Effector CD4-positive, alpha-beta T cell (primary cell): ENCODE measurements around the gene CCDC74A.
"Not testable (repeated sequence)": the region's sequence is repeated elsewhere in the genome, so short reads cannot be mapped to it uniquely, and the experiment has no call there.

ENCODE experiments used
- DNase-seq: peaks from one replicate; pipeline ENCODE4 v3.0.0-alpha.2; 2020

Gene CCDC74A

DNA sequence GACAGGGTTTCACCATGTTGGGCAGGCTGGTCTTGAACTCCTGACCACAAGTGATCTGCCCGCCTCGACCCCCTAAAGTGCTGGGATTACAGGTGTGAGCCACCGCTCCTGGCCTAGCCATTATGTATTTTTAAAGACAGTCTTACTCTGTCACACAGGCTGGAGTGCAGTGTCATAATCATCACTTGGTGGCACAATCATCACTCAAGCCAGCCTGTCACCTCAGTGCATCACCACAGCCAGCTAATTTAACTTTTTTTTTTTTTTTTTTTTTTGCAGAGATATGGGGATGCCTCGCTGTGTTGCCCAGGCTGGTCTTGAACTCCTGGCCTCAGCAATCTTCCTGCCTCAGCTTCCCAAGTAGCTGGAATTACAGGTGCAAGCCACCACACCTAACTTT is 24.1 kb upstream of the CCDC74A start:
- not testable (repeated sequence) for DNase-seq

DNA sequence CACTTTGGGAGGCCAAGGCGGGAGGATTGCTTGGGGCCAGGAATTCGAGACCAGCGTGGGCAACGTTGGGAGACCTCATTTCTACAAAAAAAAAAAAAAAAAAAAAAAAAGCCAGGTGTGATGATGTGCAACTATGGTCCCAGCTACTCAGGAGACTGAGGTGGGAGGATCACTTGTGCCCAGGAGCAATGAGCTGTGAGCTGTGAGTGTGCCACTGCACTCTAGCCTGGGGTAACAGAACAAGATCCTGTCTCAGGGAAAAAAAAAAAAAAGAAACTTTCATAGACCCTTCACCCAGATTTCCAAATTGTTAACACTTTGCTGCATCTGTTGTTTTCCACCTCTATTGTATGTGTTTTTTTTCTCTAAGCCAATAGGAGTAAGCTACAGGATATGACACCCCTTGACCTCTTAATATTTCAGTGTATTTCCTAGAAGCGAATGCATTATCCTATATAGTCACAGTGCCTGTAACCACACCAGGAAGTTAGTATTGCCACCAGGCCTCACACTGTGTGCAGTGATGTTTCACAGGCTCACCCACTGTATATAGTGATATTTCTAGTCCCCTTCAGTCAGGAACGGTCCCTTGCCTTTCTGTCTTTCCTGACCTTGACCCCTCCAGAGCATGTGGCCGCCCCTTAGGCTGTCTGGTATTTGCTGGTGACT is 23.5 kb upstream of the CCDC74A start:
- DNase-seq, result not testable (repeated sequence)

DNA sequence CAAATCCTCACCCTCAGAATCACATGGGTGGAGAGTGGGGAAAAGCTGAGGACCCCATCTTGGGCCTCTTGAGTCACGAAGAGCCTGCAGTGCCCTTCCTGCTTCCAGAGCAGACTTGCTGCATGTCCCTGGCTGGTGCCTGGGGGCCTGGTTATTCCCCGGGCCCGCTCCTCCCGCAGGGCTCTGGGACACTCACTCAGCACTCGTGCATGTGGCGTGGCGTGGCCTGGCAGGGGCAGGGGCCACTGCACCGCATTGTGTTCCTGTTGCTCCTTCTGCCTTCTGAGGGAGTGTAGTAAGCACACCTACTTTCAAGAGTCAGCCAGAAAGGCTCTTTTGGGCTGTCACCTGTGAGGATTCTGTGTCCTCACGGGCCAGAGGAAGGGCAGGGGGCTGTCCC is 18.1 kb upstream of the CCDC74A start:
- DNase-seq, result no peak

DNA sequence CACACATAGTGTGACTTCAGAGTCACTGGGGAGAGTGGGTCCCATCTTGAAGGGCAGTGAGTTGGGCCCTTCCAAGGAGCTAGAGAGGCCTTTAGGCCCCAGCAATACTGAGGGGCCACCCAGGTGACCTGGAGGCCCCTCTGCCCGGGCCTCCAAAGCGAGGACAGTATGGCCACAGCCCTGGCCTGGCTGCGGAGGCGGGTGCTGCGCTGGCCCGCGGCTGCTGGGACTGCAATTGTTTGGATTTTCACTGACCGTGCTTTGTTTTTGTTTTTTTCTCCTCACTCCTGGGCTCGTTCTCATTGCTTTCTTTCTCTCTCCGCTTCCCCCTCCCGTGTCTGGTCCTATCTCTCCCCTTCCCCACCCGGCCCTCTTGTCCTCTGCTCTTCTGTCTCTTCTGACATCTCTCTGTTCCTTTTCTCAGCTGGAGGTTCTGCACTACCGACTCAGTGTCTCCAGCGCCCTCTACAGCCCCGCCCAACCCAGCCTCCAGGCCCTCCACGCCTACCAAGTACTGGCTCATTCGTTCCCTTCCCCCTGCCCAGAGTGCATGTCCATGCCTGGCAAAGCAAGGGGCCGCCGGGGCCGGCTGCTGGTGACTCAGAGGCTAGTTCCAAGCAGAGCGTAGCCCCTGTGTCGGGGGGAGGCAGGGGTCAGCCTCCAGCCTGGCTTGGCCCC is 16.3 kb upstream of the CCDC74A start:
- not testable (repeated sequence) for DNase-seq

DNA sequence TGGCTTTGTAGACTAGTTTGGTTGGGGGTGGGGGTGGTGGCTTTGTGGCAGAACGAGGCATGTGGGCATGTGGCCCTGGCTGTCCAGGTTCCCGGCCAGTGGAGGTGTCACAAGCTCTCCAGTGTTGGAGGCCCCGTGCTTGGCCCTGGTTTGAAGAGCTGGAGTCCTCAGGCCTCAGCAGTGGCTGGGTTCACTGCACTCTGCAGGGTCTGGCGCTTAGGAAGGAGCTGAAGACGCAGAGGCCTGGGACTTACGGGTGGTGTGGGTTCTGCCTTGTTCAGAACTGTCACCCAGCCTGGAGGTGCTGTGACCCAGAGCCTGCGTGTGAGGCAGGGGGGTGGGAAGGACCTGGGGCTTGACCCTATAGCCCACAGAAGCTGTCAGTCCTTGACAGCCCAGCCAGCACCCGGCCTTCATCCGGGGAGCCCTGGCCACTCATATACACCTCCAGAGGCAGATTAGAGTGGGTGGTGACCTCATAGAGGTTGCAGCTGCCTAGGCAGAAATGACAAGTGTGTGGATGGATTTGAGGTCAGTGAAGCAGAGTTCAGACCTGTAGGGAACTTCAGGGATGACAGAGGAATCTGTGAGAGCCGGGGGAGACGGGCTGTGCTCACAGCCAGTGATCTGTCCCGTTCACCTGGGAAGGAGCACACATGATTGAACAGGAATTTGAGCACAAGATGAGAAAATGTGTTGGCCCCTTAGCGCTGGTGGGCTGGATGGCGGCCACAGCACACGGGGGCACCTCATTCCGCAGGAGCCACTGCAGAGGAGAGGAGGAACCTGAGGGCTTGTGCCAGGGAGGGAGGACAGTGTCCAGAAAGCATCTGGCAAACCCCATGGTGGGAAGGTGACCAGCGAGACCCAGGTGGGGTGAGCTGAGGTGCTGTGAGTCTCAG is 15.5 kb upstream of the CCDC74A start:
- DNase-seq, result not testable (repeated sequence)

DNA sequence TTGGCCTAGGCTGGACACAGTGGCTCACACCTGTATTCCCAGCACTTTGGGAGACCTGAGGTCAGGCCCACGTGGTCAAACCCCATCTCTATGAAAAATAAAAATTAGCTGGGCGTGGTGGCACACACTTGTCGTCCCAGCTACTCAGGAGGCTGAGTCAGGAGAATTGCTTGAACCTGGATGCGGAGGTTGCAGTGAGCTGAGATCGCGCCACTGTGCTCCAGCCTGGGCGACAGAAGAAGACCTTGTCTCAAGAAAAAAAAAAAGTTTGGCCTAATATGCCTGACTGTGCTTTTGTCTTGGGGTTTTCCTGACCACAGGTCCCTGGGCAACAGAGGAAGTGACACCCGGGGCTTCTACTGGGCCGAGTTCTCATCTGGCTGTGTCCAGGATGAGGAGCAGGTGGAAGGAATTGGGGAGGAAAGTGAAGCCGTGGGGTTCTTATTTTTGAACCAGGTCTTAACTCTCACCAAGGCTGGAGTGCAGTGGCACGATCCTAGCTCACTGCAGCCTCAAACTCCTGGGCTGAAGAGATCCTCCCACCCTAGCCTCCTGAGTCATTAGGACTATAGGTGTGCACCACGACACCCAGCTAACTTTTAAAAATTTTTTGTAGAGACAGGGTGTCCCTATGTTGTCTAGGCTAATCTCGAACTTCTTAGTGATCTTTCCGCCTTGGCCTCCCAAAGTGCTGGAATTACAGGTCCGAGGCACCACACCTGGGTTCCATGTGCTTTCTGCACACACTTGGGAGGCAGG is 13.1 kb upstream of the CCDC74A start:
- DNase-seq, result not testable (repeated sequence)

DNA sequence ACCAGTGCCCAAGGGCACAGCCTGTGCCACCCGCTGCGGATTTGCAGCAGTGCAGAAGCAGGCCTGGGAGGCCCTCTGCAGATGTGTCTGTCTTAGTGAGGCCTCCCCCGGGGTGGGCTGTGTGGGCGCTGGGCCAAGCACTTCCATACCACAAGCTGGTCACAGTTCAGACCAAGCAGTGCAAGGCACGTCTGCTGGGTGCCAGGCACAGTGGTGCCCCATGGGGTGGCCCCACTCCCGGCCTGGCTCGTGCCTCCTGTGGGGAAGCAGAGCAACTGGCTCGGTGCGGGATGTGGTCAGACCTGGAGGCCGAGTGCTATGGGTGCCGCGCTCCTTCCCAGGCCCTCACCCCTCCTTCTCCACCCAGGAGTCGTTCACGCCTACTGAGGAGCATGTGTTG is 12.5 kb upstream of the CCDC74A start:
- not testable (repeated sequence) for DNase-seq

DNA sequence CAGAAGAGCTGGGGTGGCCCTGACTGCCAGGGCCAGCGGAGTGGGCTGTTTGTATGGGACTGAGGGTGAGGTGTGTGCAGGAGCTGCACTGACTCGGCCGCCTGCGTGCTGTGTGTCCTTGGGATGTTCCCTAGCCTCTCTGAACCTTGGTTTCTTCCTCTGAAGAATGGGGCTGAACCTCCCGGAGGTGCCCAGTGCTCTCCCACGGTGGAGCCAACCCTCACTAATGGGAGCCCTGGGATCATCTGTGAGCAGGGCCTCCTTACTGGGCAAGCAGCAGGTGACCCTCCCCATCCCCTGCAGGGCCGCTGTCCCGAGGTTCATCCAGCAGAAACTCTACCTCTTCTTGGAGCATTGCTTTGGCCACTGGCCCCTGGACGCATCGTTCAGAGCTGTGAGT is 11.7 kb upstream of the CCDC74A start:
- DNase-seq, result no peak

DNA sequence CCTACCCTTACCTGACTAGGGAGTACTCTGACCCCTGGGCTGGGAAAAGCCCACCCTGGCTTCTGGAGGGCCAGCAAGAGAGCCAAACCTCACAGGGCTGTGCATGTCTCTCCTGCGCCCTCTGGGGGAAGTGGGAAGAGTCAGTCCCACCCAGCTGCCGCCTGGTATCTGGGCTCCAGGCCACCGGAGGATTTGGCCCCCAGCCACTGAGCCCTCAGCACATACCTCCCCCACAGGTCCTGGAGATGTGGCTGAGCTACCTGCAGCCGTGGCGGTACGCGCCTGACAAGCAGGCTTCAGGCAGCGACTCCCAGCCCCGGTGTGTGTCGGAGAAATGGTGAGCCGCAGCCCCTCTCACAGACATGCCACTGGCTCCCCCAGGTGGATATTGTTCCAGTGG is 11.1 kb upstream of the CCDC74A start:
- DNase-seq, result not testable (repeated sequence)

DNA sequence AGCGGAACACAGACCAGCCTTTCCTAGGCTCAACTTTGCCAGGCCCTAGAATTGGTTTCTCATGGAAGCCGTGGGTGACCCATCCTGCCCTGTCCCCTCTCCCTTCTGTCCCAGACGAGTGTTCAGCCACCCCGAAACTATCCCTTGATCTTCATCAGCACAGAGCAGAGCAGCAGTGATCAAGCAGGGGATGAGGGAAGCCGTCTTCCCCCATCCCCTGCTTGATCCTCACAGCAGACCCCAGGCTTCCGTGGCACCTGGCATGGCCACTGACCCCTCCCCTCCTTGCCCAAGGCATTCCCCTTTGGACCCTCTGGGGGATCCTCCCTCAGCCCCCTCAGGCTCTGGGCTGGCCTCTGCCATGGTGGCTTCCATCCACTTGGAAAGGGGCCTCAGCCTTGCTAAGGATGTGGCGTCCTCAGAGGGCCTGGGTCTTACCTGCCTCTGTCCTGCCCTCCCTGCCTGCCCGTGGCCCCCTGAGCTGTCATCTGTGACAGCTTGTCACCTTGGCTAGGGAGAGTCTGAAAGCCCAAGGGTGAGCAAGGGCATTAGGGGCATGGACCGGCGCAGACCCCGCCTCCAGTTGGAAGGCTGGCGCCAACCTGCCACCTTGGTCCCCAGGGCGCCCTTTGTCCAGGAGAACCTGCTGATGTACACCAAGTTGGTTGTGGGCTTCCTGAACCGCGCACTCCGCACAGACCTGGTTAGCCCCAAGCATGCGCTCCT is 10.4 kb upstream of the CCDC74A start:
- DNase-seq, result no peak

DNA sequence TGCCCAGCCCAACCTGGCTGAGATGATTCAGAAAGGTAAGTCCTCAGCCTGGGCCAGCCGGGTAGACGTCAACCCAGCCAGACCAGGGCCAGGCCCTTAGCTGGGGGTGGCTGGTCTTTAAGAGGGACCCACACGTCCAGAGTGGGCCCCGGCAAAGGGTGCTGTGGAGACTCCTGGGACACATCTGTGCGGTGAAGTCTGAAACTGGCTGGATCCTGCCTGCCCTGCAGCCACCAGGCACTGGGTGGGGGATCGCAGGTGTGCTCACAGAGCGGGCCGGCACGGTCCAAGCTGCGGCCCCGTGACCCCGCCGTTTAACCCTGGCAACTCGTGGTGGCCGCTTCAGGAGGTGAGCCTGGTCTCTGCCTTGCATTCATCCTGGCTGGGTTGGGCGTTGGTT is 9.8 kb upstream of the CCDC74A start:
- not testable (repeated sequence) for DNase-seq

DNA sequence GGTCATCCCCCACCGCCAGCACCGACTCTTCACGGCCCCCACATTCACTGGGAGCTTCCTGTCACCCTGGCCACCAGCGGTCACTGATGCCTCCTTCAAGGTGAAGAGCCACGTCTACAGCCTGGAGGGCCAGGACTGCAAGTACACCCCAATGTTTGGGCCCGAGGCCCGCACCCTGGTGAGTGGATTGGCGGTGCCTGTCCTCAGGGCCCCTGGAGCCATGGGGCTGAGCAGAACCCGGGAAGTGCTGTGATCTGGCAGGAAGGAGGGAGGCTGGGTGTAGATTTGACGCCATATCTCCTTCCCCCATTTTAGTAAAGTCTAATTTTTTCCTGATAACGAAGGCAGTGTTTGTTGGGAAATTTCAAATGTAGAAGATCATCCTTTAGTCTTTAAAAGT is 9.2 kb upstream of the CCDC74A start:
- not testable (repeated sequence) for DNase-seq

DNA sequence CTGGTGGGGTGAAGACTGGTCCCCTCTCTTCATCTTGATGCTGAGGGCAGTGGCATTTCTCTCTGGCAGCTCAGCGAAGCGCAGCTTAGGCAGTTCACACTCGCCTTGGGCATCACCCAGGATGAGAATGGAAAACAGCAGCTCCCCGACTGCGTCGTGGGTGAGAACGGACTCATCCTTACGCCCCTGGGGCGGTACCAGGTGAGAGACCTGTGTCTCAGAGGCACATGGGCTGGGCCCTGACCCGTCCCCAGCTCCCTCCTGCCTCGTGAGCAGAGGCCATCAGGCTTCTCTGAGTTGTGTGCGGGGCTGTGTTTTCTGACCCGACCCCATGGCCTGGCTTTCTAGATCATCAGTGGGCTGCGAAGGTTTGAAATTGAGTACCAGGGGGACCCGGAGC is 8.2 kb upstream of the CCDC74A start:
- no peak for DNase-seq

DNA sequence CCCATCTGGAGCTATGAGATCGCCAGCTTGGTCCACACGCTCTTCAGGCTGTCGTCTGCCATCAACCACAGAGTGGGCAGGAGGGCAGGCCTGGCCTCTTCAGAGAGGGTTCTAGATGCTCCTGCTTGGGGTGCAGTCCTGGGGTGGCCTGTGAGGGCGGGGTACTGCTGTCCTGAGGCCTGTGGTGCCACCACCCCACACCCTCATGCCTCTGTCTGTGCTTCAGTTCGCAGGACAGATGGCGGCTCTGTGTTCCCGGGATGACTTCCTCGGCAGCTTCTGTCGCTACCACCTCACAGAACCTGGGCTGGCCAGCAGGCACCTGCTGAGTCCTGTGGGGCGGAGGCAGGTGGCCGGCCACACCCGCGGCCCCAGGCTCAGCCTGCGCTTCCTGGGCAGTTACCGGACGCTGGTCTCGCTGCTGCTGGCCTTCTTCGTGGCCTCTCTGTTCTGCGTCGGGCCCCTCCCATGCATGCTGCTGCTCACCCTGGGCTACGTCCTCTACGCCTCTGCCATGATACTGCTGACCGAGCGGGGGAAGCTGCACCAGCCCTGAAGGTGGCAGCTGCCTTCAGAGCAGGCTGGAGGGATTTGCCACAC is 7.7 kb upstream of the CCDC74A start:
- not testable (repeated sequence) for DNase-seq

DNA sequence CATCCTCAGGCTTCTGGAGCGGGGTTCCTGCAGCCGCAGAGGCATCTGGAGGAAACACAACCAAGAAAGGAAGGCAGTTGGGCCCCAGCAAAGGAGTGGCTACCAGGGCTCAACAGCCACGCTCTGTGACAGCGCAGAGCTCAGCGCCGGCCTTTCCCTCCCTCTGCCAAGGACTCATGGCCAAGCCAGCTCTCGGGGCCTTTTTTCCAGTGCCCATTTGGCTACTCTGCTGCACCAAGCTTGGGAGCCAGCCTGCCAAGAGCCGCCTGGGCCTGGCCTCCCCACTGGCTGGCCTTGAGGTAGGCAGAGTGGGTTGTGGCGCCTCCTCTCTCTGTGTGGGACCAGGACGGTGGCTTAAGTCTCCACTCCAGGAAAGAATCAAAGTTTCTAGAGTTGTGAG is 7.2 kb upstream of the CCDC74A start:
- no peak for DNase-seq

DNA sequence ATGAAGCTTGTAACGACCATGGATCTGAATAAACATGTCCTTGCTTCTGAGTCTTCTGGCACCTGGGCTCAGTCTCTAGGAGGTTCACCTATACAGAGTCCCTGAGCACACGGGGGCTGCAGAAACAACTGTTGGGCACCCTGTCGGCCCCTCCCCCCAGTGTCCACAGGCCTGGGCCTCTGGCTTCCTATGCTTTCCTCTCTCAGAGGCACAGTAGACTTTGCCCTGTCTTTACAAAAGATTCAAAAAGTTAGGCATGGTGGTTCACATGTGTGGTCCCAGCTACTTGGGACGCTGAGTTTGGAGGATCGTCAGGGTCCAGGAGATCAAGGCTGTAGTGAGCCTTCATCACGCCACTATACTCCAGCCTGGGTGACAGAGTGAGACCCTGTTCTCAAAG is 6.2 kb upstream of the CCDC74A start:
- DNase-seq, result not testable (repeated sequence)

DNA sequence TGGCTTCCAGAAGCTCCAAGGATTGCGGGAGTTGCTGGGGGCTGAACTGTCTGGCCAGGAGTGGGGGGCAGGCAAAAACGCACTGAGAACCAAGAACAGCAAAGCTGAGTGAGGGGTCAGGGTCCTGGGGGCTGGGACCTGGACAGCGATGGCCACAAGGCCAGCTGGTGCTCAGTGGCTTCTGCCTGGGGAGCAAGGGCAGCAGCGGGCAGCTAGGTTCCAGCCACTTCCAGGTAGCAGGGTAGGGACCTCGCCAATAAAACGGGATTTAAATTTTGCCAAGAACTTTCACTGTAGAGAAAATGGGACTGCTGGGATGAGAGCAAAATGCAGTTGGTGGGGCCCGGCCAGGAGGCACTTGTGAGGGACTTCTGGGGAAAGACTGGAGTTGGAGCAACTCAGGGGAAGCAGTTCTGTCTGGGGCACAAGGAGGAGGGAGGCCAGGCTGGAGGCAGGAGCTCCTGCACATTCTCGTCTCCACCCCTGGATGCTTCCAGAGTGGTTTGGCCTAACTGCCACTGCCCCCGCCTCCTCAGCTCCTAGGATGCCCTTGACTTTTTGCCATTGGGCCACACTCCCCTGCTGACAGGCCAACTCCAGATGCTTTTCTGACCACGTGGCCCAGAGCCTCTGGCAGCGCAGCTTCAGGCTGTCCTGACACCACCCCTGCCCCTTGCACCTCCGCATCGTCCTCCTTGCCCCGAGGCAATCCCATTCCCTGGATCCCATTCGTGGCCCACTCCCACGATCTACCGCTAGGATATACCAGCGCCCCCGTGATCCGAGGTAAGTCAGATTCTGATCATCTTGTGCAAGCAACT is 5.5 kb upstream of the CCDC74A start:
- DNase-seq, result no peak

DNA sequence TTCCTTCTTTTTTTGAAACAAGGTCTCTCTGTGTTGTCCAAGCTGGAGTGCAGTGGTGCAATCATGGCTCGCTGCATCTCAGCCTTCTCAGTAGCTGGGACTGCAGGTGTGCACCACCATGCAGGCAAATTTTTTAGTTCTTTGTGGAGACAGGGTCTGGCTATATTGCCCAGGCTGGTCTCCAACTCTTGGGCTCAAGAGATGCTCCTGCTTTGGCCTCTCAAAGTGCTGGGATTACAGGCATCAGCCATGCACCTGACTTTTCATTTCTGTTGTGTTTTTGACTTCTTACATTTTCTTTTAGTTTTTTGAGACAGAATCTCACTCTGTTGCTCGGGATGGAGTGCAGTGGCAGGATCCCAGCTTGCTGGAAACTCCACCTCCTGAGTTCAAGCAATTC is 2.4 kb upstream of the CCDC74A start:
- DNase-seq, result not testable (repeated sequence)

DNA sequence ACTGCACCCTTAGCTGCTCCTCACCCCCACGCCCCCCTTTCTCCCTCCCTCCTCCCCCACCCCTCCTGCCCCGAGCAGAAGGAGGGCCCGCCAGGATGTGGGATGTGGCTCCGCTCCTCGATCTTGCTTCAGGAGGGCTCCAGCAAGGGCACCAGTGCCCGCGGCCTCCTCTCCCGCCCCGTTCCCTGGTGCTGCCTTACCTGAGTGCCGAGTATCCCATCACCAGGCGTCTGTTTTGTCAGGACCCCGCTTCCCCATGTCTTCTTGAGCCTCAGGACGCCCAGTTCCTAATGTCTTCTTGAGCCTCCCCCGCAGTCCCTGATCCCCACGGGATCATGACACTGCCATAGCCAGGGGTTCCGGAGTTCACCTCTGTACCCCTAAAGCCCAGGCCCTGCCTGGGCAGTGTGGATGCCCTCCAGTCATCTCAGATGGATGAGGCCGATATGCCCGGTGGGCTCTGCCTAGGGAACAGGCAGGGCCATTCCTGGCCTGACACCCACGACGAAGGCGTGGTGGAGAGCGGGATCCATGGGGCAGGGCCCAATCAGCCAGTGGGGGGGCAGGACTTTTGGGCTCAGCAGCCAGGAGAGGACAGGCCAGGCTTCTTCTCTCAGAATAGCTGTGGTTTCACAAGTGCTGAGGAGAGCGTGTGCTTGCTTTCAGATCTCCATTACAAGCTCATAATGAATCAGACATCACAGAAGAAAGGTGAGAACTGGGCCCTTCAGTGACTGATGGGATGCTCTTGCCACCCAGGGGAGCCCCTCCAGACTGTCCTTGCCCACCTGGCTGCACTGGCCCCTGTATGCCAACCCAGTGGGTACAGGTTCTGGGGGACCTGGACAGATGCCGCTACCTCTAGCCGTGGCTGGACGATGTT is 1.5 kb downstream of the CCDC74A start:
- DNase-seq, result not testable (repeated sequence)
